Activated T-cell treated with anti-CD3 and anti-CD28 coated beads for 24 hours (primary cell): ENCODE measurements around the gene DHX32.
"Not testable (repeated sequence)": the region's sequence is repeated elsewhere in the genome, so short reads cannot be mapped to it uniquely, and the experiment has no call there.

Experiments
- DNase-seq: peaks from one replicate; pipeline ENCODE4 v3.0.0-alpha.2; 2020; ENCODE audit warnings: low read depth

The DHX32 gene

DNA sequence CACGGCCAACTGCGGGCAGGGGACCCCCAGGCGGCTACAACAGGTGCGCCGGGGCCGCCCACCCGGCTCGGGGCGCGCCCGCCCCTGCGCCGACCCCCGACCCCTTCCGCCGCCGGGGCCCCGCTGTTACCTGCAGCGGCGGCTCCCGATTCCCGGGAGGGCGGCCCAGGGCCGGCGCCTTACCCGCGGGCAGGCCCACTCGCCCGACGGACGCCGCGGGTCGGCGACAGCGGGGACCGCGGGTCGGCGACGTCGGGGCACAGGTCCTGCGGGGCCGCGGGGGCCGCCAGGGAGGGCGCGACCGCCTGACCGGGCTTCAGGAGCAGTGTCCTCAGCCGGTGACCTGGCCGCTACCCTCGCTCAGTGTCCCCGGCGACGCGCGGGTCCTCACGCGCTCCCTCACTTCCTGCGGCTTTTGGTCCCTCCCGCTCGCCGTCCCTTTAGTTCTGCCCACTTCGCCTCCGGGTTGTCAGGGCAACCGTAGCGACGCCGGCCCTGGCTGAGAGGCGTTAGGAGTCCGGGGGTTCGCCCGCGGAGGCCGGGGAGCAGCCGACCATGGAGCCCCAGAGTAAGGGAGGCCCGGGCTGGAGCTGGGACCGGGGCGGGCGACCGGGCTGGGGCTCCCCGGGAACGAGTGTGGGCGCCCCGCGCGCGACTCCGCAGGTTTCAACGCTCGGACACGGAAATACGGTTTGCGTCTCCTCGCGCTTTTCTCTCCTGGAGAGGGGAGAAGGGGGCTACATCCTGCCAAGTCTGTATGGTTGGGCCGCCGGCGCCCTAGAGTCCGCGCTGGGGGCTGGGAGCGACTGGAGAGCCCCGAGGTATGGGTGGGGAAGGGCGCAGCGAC lies 15.2 kb upstream of the DHX32 start, which contains the start of gene FANK1:
TSS of gene FANK1 (plus strand) at position 477 of the 847 bp plus-strand sequence. CDS start at position 556, 79 bp downstream.
- peak; percentile 74 for DNase-seq

GRCh38 chr10:125895130-125896087 lies 14.3 kb upstream of the DHX32 start:
- DNase-seq: peak; percentile 28

- not testable (repeated sequence) for DNase-seq
Measured at GRCh38 chr10:125894176-125894575, 13.1 kb upstream of the DHX32 start.

GRCh38 chr10:125892402-125892801 lies 11.3 kb upstream of the DHX32 start:
- DNase-seq: not testable (repeated sequence)

DNA sequence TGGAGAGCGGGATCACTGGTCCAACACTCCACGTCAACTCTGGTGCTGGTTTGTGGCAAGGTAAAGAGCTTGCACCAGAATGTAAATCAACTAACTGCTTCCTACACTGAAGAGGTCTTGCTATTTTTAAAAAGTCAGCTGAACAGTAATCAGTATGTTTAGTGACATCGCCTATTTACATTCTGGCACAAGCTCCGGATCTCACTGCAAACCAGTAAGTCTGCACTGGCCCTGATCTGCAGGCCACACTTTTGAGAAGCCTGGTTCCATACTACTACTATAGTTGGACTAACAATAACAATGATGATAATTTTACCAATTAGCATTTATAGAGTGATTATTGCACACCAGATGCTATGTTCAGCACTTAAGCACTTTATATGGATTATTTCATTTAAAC lies 8.3 kb upstream of the DHX32 start:
- not testable (repeated sequence) for DNase-seq

DNA sequence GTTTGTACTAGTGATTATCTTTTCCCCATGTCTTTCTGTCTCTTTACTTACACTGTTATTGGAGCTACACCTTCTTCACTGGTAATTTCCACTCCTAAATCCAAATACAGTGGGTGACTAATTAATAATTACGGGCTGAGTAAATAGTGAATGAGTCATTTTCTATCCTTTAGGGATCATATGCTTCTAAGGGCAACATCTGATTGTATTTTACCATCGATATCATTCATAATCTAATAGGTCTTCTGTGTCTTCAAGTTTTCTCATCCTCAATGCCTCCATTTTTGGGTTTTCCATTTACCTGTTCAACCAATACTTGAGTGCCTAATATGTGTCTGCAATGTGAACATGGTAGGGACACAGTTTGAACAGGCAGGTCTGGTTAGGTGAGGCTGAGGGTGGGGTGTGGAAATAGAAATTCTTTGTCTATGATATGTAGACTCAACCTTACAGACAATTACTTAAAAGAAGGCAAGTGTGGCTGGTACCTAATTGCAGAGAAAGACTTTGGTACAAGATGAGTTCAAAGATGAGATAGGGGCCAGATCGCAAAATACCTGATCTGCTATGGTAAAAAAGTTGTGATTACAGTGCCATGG lies 5.9 kb upstream of the DHX32 start:
- no peak for DNase-seq

DNA sequence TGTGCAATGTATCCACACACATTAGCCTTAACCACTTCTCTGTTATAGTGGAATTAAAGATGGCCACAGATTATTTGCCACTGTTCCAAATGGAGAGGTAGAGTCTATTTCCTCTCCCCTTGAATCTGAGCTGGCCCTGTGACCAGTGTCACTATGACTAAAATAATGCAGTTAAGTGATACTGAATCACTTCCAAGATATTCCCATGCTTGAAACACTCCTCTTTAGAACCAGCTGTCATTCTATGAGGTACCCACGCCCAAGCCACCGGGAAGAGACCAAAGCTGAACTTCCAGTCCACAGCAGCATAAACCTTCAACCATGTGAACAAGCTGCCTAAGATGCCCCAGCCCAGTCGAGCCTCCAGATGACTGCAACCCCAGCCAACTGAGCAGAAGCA lies 2.1 kb upstream of the DHX32 start:
- DNase-seq: no peak

DNA sequence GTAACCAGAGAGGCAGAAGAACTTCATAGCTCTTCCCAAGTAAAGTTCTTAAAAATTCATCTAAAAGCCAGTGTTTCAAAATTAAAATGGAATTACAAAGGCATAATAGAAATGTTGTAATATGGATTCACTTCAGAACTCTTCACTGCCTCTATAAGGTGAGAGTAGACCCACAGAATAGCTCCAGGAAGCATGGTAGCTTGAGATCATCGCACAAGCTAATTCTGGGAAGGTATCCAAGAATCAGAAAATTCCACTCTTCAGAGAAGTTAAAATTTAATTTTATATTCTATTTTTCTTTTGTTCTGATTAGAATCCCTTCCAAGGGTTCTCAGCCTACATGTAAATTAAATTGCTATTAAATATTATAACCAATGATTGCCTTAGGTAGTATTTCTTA lies 1.5 kb upstream of the DHX32 start:
- no peak for DNase-seq

GRCh38 chr10:125880719-125881118 lies 373 bp downstream of the DHX32 start:
- DNase-seq: no peak

DNA sequence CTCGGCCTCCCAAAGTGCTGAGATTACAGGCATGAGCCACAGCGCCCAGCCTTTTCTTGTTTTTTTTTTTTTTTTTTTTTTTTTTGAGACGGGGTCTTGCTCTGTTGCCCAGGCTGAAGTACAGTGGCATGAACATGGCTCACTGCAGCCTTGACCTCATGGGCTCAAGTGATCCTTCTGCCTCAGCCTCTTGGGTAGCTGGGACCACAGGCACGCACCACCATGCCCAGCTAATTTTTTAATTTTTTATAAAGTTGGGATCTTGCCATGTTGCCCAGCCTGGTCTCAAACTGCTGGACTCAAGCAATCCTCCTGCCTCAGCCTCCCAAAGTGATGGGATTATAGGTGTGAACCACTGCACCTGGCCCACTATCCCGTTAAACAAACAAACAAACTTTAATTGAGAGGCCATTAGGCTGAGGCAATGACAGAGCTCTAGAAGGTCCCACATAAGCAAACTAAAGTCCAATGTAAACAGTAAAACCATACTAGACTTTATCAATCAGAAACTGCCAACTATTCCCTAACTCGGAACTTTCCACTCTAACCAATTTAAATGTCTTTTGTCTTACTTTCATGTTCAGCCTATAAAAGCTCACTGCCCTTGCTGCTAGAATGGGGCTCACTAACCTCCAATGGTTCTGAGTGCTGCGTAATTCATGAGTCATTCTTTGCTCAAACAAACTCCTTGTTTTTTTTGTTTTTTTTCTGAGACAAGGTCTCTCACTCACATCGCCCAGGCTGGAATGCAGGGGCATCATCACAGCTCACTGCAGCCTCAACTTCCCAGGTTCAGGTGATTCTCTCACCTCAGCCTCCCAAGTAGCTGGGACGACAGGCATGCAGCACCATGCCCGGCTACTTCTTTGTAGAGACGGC lies 1.9 kb downstream of the DHX32 start:
- no peak for DNase-seq

GRCh38 chr10:125871338-125871737 lies 9.8 kb downstream of the DHX32 start:
- no peak for DNase-seq

GRCh38 chr10:125868372-125868975 lies 12.6 kb downstream of the DHX32 start:
- peak; percentile 2 for DNase-seq

DNA sequence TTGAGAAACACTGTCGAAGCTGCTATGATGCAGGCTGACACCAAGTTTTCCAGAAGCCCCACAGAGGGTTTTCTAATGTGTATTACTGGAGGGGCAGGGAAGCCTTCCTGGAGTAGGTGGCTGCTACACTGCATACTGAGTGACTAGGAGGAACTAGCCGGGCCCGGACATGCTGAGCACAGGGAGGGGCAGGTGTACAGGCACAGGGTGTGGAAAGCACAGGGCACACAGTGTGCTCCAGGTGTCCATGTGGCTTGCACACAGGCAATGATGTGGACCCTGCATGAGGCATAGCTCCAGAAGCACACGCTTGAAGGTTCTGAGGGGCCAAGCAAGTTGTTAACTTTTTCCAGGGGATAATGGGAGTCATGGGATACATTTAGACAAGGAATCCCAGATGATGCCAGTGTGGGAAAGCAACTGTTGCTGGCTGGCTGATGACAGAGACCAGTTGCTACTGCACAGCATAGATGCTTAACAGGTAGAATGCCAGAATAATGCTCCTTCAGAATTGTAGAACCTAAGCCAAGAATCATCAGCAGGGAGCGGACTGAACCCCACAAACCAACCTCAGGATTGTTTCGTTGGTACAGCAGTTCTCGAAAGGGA lies 14.6 kb downstream of the DHX32 start:
- no peak for DNase-seq

DNA sequence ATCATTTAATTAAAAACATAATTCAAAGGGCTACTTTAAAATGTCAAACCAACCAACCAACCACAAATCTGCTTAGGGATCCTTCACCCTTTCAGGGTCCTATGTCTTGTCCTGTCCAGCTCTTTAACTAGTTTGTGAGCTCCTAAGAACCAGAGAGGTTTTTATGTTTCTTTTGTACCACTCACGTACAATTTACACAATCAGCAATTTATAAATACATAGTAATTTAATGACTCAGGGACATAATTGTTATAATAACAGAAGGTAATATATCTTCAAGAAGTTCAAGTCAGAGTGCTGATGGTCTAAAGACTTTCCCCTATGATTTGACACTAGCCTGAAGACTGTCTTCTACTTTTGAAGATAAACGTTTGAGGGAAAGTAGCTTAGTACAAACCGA lies 16.0 kb downstream of the DHX32 start:
- DNase-seq: no peak

- DNase-seq: no peak
Measured at GRCh38 chr10:125859128-125859817, 21.8 kb downstream of the DHX32 start.

DNA sequence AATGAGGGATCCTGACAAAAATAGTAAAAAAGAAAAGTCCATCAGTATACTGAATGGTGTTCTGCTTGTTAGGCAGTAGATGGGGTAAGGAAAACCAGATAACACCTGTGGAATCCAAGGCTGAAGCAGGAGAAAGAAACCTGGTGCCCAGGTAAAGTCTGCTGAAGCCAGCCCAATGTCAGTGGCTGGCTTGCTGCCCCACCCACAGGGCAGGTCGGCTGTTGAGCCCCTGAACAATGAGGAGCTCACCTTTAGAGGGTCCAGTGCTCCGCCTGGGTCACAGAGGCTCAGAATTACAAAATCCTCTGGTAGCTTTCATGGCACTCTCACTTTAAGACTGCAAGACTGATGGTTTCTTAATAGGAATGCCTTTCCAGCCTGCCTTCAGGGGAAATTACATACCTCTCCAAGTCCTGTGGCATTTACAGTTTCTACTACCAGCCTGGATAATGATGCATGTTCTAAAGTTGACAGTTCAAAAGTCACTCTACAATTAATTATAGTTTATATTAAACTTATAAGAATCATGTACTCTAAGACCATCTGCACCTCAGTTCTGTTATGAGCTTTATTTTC lies 23.8 kb downstream of the DHX32 start:
- no peak for DNase-seq

DNA sequence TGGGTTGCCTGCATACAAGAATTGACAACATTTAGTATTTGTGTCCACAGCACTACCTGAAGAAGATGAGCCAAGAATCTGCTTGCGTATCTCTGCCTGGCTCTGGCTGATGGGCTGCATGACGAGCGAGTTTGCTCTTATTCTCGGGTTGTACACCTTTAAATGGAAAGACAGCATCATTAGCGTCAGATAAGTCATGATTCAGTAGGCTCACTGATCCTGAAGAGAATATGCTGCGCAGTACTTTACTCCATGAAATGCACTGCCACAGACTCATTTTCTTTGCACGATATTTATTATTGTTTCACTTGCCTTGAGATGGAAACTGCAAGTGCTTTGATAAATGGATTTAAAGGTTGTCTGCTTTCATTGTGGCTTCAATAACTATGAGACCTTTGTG lies 28.6 kb downstream of the DHX32 start:
- no peak for DNase-seq

DNA sequence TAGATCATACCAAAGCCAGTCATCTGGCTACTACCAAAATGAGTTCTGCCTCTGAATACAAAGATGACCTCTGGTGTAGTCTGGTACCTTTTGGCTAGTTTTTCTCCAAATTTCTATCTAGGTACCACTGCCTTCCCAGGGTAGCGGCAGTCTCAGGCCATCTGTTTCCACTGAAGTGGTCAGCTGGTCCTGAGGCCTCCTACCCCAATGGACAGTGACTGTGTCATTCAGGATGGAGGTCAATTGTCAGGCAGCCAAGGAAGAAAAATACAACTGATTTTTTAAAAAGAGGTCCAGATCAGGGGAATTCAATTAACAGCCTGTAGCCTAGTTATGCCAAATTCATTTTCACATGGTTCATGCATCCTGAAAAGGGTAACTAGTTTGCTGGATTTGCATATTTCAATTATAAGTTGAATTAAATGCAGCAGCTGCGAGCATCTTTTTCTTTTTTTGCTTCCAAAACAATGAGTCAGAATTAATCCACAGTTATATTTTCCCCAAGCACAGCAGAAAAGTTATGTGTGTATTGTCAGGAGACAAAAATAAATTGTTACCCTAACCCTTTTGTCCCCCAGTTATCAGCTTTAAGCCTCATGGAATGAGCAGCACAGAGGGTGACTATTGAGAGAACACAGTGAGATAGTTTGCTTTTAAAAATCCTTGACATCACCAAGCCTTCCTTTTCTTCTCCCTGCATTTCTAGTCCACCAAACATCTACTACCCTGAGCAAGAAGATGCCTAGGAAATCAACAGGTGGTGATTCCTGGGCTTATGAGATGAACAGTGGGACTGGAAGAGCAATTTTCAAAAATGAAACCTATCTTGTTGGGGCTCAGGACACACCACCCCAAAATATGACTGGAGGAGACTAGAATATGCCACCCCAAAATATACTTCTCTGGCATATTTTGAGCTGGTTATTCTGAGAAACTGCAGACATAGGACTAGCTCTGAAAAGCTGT lies 30.0 kb downstream of the DHX32 start:
- DNase-seq: no peak
